GM23338 (cell line): ENCODE data around the gene ARMH1. TPM values are rescaled to one million over a fixed set of nuclear protein-coding genes. Genes with fewer than 3 reads are reported as not detected.

Experiments
- ATAC-seq: fragments of 200-7000 bp; cut with Tn5 transposase; 3 replicates; pipeline ENCODE4 v1.9.1; 2020
- DNase-seq: peaks from one replicate; pipeline ENCODE4 v3.0.0-alpha.2; 2015; ENCODE audit warnings: low spot score
- H2AFZ ChIP-seq: fragments of 200-600 bp; sonication (generic); 2 replicates; pipeline ENCODE4 v1.8.0; 2016; ENCODE audit warnings: antibody characterized with exemption, mild to moderate bottlenecking, moderate library complexity
- H3F3A ChIP-seq: fragments of 200-600 bp; sonication (generic); replicated peaks from 2 replicates; pipeline ENCODE4 v1.8.0; 2017; ENCODE audit warnings: antibody characterized with exemption, mixed run types, low read depth
- H3K27ac ChIP-seq: fragments of 200-600 bp; sonication (generic); 2 replicates; pipeline ENCODE4 v1.6.1; 2016; ENCODE audit warnings: low read depth
- H3K27me3 ChIP-seq: fragments of 200-600 bp; sonication (generic); 2 replicates; pipeline ENCODE4 v1.8.0; 2016; ENCODE audit warnings: mild to moderate bottlenecking, mixed run types, moderate library complexity; ENCODE audit not compliant: insufficient read depth
- H3K36me3 ChIP-seq: fragments of 200-600 bp; sonication (generic); 2 replicates; pipeline ENCODE4 v1.8.0; 2016; ENCODE audit warnings: mild to moderate bottlenecking; ENCODE audit not compliant: insufficient read depth
- H3K4me1 ChIP-seq: fragments of 200-600 bp; sonication (generic); 2 replicates; pipeline ENCODE4 v1.8.0; 2016; ENCODE audit warnings: mild to moderate bottlenecking, moderate library complexity; ENCODE audit not compliant: insufficient read depth
- H3K4me2 ChIP-seq: fragments of 200-600 bp; sonication (generic); 2 replicates; pipeline ENCODE4 v1.7.1; 2017; ENCODE audit warnings: mixed run types
- H3K4me3 ChIP-seq: fragments of 200-600 bp; sonication (generic); 2 replicates; pipeline ENCODE4 v1.6.1; 2016; ENCODE audit warnings: mixed run types
- H3K79me2 ChIP-seq: fragments of 200-600 bp; sonication (generic); replicated peaks from 2 replicates; pipeline ENCODE4 v1.8.0; 2017; ENCODE audit warnings: mild to moderate bottlenecking; ENCODE audit not compliant: insufficient read depth
- H3K9me2 ChIP-seq: fragments of 200-600 bp; sonication (generic); 2 replicates; pipeline ENCODE4 v1.8.0; 2017; ENCODE audit not compliant: insufficient read depth
- H4K20me1 ChIP-seq: fragments of 200-600 bp; sonication (generic); replicated peaks from 2 replicates; pipeline ENCODE4 v1.8.0; 2017; ENCODE audit warnings: mild to moderate bottlenecking; ENCODE audit not compliant: insufficient read depth
- H3K27ac Mint-ChIP-seq: 2 replicates; pipeline ENCODE4 v1.8.0; 2020; ENCODE audit warnings: inconsistent platforms, mild to moderate bottlenecking, moderate library complexity, mixed read lengths
- H3K27me3 Mint-ChIP-seq: 3 replicates; pipeline ENCODE4 v1.8.0; 2022; ENCODE audit warnings: low read depth, mild to moderate bottlenecking, moderate library complexity, mixed read lengths, inconsistent platforms; ENCODE audit not compliant: insufficient read depth, poor library complexity
- H3K36me3 Mint-ChIP-seq: 3 replicates; pipeline ENCODE4 v1.8.0; 2021; ENCODE audit warnings: low read depth, mild to moderate bottlenecking, inconsistent platforms, moderate library complexity, mixed read lengths
- H3K4me1 Mint-ChIP-seq: 3 replicates; pipeline ENCODE4 v1.8.0; 2020; ENCODE audit warnings: mild to moderate bottlenecking, inconsistent platforms, mixed read lengths
- H3K4me3 Mint-ChIP-seq: 3 replicates; pipeline ENCODE4 v1.8.0; 2021; ENCODE audit warnings: moderate library complexity, mild to moderate bottlenecking, inconsistent platforms, mixed read lengths
- H3K9me3 Mint-ChIP-seq: 3 replicates; pipeline ENCODE4 v1.8.0; 2020; ENCODE audit warnings: moderate library complexity, mild to moderate bottlenecking, inconsistent platforms, mixed read lengths
- CREB1 ChIP-seq: fragments of 250-450 bp; sonication (Bioruptor Pico); IDR thresholded peaks from 2 replicates; pipeline ENCODE4 v1.5.0; 2020; ENCODE audit warnings: low read depth, mild to moderate bottlenecking, moderate library complexity
- EZH2 ChIP-seq: fragments of 200-600 bp; sonication (generic); IDR thresholded peaks from one replicate; pipeline ENCODE4 v1.8.0; 2017; ENCODE audit warnings: antibody characterized with exemption, mild to moderate bottlenecking, low read depth; ENCODE audit not compliant: unreplicated experiment
- EZH2phosphoT487 ChIP-seq: fragments of 200-600 bp; sonication (generic); IDR thresholded peaks from one replicate; pipeline ENCODE4 v1.8.1; 2018; ENCODE audit warnings: antibody characterized with exemption; ENCODE audit not compliant: unreplicated experiment
- JUNB ChIP-seq: IDR thresholded peaks from one replicate; pipeline ENCODE4 v1.6.1; 2016; ENCODE audit warnings: antibody characterized with exemption; ENCODE audit not compliant: unreplicated experiment
- NANOG ChIP-seq: IDR thresholded peaks from 2 replicates; pipeline ENCODE4 v1.6.1; 2016; ENCODE audit warnings: antibody characterized with exemption, borderline replicate concordance
- POLR2AphosphoS5 ChIP-seq: IDR thresholded peaks from 2 replicates; pipeline ENCODE4 v1.6.1; 2016; ENCODE audit warnings: antibody characterized with exemption, low read depth
- REST ChIP-seq: IDR thresholded peaks from one replicate; pipeline ENCODE4 v1.6.1; 2018; ENCODE audit warnings: antibody characterized with exemption; ENCODE audit not compliant: unreplicated experiment
- STAT1 ChIP-seq: IDR thresholded peaks from one replicate; pipeline ENCODE4 v1.6.1; 2016; ENCODE audit warnings: antibody characterized with exemption; ENCODE audit not compliant: unreplicated experiment
- ZNF331 ChIP-seq: fragments of 250-450 bp; sonication (Bioruptor Pico); IDR thresholded peaks from 2 replicates; pipeline ENCODE4 v1.5.0; 2020; ENCODE audit warnings: low read depth, mild to moderate bottlenecking, moderate library complexity
- ZNF462 ChIP-seq: fragments of 250-450 bp; sonication (Bioruptor Pico); IDR thresholded peaks from 2 replicates; pipeline ENCODE4 v1.5.0; 2020; ENCODE audit warnings: mild to moderate bottlenecking, moderate library complexity
- long read RNA-seq: library from polyadenylated mRNA; unstranded; transcript quantifications from one replicate; pipeline ENCODE4 v2.0.0, GENCODE V29; 2020; ENCODE audit not compliant: unreplicated experiment
- polyA plus RNA-seq: library from polyadenylated mRNA; unstranded; fragments of >200 nt; fragmentation: Nextera tagmentation; extraction: Ambion mirVana; gene quantifications from 2 replicates; pipeline ENCODE4 v1.2.1, GENCODE V29; 2016
- total RNA-seq: library from RNA; depleted of rRNA; stranded (reverse); fragments of >200 nt; shearing (Covaris generic); gene quantifications from 2 replicates; pipeline ENCODE4 v1.2.3, GENCODE V29; 2014; rRNA removed

Gene ARMH1
- total RNA-seq (0.31 and 0.62 TPM in 2 replicates), polyA plus RNA-seq (1.0 TPM in 1 of 2 replicates, not detected in the other)
- long read RNA-seq, partial matches to known transcripts: 0 of 1 reads
- long read RNA-seq, other reads (novel, unspliced or antisense): 1 of 1 reads

- Histone ChIP-seq H3K79me2 (no peaks in the 10 kb centered on the region), H3K9me2 (no peaks in the 10 kb centered on the region), H3F3A (0 out of 2 replicates have a peak, but pooled peaks cover 6% of the 10 kb centered on the region), H3K4me3 (peak within 1 kb of the TSS; percentile 96), H3K27me3 (no peaks in the 10 kb centered on the region), H3K4me2 (peak within 1 kb of the TSS; percentile 93), H2AFZ (peak within 1 kb of the TSS; percentile 97), H3K4me1 (peaks cover 24% of the 10 kb centered on the region), H3K36me3 (no peaks in the 10 kb centered on the region), H3K27ac (peak within 1 kb of the TSS; percentile 74; the same call in 1 of the 2 replicates), H4K20me1 (no peaks in the 10 kb centered on the region; the same call in 1 of the 2 replicates)
- ATAC-seq (peak; percentile 94), DNase-seq (peak; percentile 100)
- Mint-ChIP-seq H3K27me3 (peaks cover 8% of the 10 kb centered on the region), H3K4me3 (peak within 1 kb of the TSS; percentile 86), H3K36me3 (no peaks in the 10 kb centered on the region), H3K27ac (peak within 1 kb of the TSS; percentile 88), H3K9me3 (no peaks in the 10 kb centered on the region), H3K4me1 (peaks cover 17% of the 10 kb centered on the region)
- TF ChIP-seq POLR2AphosphoS5 (peak; percentile 74), EZH2 (no peak), CREB1 (CRISPR knock-in tag) (peak; percentile 60)
These were observed at the start of gene ARMH1, which contains the start of gene TMEM53 for GRCh38 chr1:44674113-44675000. TSS of gene ARMH1 (plus strand) at chr1:44674714. CDS start at chr1:44689698, 14,984 bp downstream. TSS of gene TMEM53 (minus strand) at chr1:44674481. CDS start at chr1:44674391, 90 bp downstream.

- Histone ChIP-seq H3K4me3 (no peak overlapping the region), H3K4me2 (no peak overlapping the region), H3K4me1 (no peaks in the 10 kb centered on the region), H3F3A (peaks cover 6% of the 10 kb centered on the region), H4K20me1 (no peaks in the 10 kb centered on the region; the same call in 1 of the 2 replicates), H2AFZ (no peak overlapping the region), H3K27me3 (no peaks in the 10 kb centered on the region), H3K79me2 (no peaks in the 10 kb centered on the region), H3K36me3 (no peaks in the 10 kb centered on the region), H3K9me2 (no peaks in the 10 kb centered on the region), H3K27ac (no peak overlapping the region)
- Mint-ChIP-seq H3K27ac (no peak overlapping the region), H3K4me1 (no peaks in the 10 kb centered on the region; the same call in 2 of the 3 replicates), H3K9me3 (no peaks in the 10 kb centered on the region), H3K36me3 (no peaks in the 10 kb centered on the region; the same call in 2 of the 3 replicates), H3K4me3 (no peak overlapping the region), H3K27me3 (peaks cover 5% of the 10 kb centered on the region)
- DNase-seq (no peak), ATAC-seq (no peak)
- no peak for TF ChIP-seq EZH2phosphoT487
- no peak for TF ChIP-seq STAT1
- no peak for TF ChIP-seq REST
- TF ChIP-seq ZNF462 (CRISPR knock-in tag): no peak
- no peak for TF ChIP-seq ZNF331 (CRISPR knock-in tag)
- TF ChIP-seq JUNB: no peak
- TF ChIP-seq NANOG: no peak
These were observed 49.2 kb upstream of the ARMH1 start for GRCh38 chr1:44625348-44625747.
